Sciatic nerve (tissue), 2 donors: ENCODE data around the gene BDKRB2. TPM values are rescaled to one million over a fixed set of nuclear protein-coding genes. Genes with fewer than 3 reads are reported as not detected.

Source experiments
- ATAC-seq: fragments of 200-7000 bp; cut with Tn5 transposase; one replicate; pipeline ENCODE4 v1.9.1; 2020; ENCODE audit warnings: mild to moderate bottlenecking, moderate library complexity
- DNase-seq: peaks from one replicate; pipeline ENCODE4 v3.0.0-alpha.2; 2020; ENCODE audit warnings: low spot score
- intact Hi-C: fragments of 100-400 bp; cut with DNase I; formaldehyde crosslinking; loops from one replicate; pipeline ENCODE4 v1.14.2; 2022
- total RNA-seq: library from RNA; stranded (reverse); fragmentation: NEBNext Ultra II Directional; extraction: Animal tissue kit (Norgen Biotek cat#: 25700); gene quantifications from one replicate; pipeline ENCODE4 v1.2.1, GENCODE V29; 2021
- donor health status: DM: no; HTN: no; CAD: no.
- donor health status: DM: no; HTN: no; CAD: no.

The BDKRB2 gene
- total RNA-seq, 1 donor from 2014 or later: 50.4 TPM

DNA sequence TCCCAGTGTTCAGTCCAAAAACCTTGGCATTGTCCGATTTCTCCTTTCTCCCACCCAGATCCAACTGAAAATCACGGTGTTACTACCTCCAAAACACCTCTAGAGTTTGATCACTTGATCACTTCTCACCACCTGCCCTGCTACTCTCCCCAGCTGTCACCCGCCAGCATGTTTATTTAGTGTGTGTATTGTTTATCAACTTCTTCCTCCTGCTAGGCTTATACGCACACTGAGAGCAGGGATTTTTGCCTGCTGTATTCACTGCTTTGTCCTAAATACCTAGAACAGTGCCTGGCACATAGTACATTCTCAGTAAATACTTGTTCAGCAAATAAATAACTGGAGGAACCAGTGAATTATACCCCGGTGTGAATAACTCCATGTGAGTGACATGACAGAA is 56.4 kb downstream of the BDKRB2 start:
- intact Hi-C loops: no loop called here
- ATAC-seq (no peak), DNase-seq (no peak)

DNA sequence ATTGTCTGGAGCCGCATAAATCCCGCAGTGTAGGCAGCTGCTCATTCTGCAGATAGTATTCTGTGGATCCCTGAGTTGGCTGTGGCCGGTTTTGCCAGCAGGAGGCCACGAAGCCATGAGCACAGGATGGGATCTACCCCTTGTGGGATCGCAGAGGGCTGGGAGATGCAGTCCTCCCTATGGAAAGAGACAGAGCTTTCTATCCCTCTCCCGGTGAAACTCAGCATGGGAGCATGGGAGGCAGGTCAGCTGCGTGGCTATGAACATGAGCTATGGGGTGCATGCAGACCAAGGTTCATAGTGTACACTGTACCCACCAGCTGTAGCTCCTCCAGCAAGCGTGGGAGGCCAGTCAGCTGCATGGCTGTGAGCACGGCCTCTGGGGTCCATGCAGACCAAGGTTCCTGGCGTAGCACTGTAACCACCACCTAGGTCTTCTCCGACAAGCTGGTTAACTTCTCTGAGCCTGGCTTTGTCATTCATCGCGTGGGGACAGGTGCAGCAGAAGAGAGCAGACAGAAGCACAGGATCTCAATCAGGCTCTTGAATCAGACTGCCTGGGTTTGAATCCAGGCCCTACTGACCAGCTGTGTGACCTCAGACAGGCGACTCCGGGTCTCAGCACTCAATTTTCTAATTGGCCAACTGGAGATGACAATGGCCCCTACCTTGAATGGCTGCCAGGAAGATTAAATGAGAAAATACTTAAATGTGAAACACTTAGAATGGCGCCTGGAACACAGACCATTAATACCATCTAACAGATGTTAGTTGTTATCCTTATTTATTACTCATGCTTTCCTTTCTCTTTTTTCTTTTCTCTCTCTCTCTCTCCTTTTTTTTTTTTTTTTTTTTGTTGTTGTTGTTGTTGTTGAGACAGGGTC is 57.4 kb downstream of the BDKRB2 start:
- DNase-seq: no peak
- no peak for ATAC-seq
- intact Hi-C loops: no loop called here

DNA sequence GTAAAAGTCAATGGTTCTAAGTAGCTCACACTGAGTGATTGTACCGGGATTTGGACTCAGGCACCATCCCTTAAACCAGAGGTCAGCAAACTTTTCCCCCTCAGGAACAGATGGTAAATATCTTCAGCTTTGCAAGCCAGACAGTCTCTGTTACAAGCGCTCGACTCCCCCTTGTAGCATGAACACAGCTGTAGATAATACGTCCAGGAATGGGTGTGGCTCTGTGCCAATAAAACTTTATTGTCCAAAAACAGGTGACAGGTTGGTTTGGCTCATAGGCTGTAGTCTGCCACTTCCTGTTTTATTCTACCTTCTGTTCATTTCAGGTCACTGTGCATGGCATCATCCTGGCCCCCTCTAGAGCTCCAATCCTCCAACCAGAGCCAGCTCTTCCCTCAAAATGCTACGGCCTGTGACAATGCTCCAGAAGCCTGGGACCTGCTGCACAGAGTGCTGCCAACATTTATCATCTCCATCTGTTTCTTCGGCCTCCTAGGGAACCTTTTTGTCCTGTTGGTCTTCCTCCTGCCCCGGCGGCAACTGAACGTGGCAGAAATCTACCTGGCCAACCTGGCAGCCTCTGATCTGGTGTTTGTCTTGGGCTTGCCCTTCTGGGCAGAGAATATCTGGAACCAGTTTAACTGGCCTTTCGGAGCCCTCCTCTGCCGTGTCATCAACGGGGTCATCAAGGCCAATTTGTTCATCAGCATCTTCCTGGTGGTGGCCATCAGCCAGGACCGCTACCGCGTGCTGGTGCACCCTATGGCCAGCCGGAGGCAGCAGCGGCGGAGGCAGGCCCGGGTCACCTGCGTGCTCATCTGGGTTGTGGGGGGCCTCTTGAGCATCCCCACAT is 58.9 kb downstream of the BDKRB2 start:
- intact Hi-C loops: no loop called here
- ATAC-seq: no peak
- no peak for DNase-seq

DNA sequence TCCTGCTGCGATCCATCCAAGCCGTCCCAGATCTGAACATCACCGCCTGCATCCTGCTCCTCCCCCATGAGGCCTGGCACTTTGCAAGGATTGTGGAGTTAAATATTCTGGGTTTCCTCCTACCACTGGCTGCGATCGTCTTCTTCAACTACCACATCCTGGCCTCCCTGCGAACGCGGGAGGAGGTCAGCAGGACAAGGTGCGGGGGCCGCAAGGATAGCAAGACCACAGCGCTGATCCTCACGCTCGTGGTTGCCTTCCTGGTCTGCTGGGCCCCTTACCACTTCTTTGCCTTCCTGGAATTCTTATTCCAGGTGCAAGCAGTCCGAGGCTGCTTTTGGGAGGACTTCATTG is 59.5 kb downstream of the BDKRB2 start:
- ATAC-seq (no peak), DNase-seq (no peak)
- intact Hi-C loops: no loop called here

DNA sequence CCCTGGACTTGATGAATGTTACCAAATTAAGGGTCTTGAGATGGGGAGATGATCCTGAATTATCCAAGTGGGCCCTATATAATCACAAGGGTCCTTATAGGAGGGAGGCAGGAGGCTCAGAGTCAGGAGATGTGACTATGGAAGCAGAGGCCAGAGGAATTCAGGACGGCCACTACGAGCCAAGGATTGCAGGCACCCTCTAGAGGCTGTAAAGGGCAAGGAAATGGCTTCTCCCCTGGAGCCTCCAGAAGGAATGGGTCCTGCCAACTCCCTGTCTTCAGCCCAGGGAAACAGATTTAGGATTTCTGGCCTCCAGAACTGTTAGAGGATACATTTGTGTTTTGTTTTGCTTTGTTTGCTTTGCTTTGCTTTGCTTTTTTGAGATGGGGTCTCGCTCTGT is 60.2 kb downstream of the BDKRB2 start:
- DNase-seq: no peak
- ATAC-seq: no peak

DNA sequence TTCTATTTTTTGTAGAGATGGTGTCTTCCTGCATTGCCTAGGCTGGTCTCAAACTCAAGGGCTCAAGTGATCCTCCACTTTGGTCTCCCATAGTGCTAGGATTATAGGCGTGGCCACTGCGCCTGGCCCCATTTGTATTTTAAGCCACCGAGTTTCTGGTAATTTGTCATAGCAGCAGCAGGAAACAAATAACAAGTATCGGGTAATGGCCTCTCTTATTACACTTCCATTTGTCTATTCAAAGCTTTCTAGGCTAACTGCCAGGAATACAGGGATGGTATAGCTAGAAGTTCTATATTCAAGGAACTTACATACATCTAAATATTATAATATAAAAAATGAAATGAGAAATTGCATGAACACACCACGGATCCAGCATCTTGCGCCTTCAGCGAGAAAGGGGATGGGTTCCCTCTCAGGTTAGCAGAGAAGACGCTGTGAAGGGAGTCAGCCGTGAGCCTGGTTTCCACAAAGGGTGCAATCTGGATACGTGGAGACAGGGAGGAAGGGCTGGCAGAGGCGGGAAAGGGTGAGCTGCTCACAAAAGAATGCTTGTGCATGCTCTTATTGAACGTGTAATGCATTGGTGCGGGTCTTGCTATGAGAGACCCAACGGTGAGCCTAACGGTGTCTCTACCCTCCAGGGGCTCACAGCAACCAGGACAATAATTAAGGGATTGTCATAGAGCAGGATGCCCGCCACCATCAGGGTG is 60.9 kb downstream of the BDKRB2 start:
- no peak for DNase-seq
- intact Hi-C loops: no loop called here
- ATAC-seq: no peak

More for the DNA sequence above, 60.2 kb downstream of the BDKRB2 start:
- intact Hi-C loops: no loop called here

DNA sequence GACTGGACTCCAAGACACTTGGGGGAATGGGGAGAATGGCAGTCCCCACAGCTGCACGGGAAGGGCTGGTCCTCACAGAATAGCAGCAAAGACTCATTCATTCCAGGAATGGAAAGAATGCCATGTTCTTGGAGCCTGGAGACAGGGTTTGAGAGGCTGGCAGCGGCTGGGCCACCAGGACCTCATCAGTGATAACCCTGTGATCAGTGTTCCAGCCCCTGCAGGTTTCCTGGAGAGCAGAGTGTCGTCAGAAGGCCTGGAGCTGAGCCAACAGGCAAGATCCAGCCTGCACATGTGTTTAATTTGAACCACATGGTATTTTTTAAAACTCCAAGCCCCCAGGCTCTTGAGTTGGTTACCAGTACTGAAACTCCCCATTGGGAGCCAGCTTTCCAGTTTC is 62.7 kb downstream of the BDKRB2 start:
- ATAC-seq (peak; percentile 19), DNase-seq (no peak)
- intact Hi-C loops: no loop called here

DNA sequence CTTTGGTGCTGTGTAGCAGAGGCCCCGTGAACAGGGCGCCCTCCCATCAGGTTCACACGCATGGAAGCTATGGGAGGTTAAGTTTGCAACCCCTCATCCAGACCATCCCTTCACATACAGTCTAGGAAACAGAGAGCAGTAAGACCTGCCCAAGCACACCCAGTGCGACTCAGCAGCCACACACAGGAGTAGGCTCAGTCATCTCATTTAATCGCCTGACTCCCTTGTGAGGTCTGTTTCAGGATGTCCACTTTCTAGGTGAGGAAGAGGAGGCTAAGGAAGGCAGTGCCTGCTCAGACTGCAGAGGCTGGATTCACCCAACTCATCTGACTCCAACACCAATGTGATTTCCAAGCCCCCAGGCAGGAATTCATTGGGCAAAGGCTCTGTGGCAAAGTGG is 63.3 kb downstream of the BDKRB2 start:
- intact Hi-C loops: no loop called here
- ATAC-seq: no peak
- no peak for DNase-seq

DNA sequence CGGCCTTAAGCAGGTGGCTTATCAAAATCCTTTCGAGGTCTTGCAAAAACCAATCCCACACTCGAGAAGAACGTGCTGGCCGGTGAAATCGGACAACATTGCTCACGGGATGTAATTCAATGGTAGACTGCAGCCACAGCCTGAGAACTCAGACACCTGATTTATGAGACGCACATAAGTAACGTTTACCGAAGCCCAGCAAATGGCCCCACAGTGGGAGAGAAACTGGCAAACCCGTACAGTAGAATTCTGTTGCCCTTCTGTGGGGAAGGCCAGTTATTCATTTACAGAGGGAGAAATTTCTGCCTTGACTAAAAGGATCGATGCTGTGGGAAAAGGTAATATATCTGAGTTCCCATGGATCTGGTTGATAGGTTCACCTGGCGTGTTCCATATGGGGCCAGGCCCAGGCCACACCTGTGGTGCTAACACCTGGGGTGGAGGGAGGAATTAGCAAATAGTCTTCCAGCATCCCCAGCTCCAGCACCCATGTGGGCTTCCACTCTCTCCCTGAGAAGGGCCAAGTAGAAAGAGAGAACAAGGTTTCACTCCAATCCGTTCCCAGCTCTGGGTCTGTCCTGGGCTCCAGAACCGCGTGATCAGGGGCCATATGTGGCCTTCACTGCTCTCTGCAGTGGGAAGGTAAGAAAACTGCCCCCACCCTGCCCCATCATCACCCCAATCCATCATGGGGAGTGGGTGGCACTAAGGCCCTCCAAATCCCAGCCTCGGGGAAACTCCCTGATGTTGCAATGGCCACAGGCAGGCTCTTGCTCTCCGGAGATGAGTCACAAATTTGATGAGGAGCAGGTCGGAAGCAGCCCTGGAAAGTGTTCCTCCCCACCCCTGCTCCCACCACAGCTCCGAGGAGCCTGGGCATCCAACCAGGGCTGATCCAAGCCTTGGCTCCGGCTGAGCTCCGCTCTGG is 64.1 kb downstream of the BDKRB2 start:
- intact Hi-C loops: no loop called here
- DNase-seq: peak; percentile 67
- peak; percentile 87 for ATAC-seq

DNA sequence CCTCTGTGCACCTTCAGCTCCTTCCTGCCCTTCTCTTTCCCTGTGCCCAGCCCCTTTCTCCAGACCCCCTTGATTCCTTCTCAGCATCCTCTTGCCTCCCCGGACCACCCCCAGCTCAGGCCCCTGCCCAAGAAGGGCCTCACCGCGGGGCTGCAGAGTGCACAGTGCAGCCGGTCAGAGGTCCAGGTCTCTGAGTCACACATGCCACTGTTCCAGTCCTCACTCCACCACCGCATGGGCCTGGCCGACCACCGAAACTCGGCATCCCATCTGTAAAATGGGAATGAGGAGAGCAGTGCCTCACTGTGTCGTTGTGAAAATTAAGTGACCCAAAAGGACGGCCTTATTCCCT is 64.7 kb downstream of the BDKRB2 start:
- intact Hi-C loops: no loop called here
- peak; percentile 47 for ATAC-seq

DNA sequence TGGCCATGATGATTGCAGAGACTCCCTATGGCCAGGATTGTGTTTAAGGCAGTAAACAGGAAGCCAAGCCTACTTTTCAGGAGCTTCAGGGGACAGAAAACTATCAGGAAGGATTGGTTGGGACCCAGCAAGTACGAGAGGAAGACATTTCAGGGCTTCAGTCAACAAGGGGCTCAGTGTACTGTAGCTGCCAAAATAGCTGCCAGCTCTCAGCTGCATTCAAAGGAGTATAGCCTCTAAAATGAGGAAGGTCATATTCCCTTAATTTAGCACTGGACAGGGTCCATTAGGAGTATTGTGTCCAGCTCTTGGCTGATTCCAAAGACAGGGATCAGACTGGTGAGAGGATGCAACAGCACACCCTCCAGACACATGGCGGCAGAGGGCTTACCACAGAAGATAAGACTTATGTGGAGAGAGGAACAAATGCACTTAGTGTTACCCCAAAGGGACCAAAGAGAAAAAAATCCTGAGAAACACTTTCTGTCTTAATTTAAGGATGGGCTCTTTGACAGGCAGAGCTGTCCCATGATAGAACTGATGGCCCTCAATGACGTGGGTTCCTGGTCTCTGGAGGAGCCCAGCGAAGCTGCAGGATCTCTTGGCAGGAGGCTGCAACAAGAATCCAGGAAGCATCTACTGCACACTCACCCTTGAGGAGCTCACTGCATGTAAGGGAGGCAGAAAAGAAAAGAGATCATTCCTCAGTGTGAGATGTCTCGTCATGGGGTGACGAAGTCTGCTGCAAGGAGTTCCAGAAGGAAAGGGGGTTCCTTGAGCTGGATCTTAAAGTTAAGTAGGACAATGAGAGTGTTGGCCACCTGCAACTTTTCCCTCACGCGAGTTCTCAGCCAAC is 66.2 kb downstream of the BDKRB2 start:
- DNase-seq (no peak), ATAC-seq (no peak)
- intact Hi-C loops: loop anchor here (10.0 kb wide), 2 partner anchors 266 to 706 kb away; no protein-coding TSS in a partner anchor

More for the DNA sequence above, 64.7 kb downstream of the BDKRB2 start:
- no peak for DNase-seq

DNA sequence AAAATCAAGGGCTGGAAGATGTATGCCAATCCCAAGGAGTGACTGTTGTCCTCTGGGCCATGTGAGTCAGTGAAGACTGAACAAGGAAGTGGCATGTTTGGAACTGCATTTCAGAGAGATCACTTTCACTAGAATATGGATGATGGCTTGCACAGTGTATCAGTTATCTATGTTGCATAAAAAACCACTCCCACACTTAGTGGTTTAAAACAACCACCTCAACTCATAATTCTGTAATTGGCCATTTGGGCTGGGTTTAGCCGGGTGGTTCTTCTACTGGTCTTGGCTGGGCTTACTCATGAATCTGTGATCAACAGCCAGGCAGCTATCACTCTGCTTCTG is 66.8 kb downstream of the BDKRB2 start:
- DNase-seq: no peak
- intact Hi-C loops: loop anchor here (10.0 kb wide), 2 partner anchors 267 to 707 kb away; no protein-coding TSS in a partner anchor
- ATAC-seq: no peak

DNA sequence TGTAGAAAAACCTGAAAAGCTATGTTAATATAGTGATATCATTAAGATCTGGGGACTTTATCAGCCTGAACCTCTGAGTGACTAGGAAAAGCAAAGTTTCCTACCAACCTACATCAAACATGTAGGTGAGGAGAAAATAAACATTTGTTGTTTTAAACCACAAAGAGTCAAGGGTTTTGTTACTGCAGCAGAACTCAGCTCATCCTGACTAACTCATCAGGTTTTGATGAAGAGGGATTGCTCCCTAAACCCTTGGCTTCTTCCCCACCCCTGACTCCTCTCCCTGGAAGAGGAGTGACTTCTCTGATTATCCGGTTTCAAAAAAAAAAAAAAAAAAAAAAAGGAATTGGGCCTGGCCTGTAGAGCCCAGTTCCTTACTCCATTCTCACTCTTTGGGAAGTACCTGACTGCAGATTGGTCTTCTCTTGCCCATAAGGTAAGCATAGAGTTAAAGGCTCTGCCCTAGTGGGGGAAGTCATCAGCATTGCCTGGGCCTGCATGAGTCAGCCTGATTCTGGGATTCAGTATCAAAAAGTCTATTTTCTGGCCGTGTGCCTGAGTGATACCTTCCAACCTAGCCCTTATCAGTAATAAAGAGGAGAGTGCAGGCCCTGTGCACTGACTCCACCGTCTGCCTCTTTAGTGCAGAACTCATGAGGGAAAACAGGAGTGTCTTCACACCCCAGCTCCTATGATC is 68.3 kb downstream of the BDKRB2 start:
- intact Hi-C loops: loop anchor here (10.0 kb wide), 2 partner anchors 268 to 708 kb away; no protein-coding TSS in a partner anchor
- ATAC-seq: no peak
- DNase-seq: no peak

DNA sequence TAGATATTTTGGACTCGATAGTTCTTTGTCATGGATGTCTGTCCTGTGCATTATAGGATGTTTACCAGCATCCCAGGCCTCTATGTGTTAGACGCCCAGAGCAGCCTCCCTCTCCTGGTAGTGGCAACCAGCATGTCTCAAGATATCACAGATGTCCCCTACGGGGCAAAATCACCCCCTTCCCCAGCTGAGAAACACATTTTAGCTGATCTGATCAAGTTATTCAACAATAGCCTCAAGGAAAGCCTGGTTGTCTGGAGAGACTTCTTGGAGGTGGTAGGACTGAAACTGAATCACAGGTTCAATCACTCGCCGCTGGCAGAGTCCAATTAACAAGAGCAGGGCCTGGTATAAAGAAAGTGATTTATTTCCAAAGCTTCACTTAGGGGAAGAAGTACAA is 69.0 kb downstream of the BDKRB2 start:
- ATAC-seq (no peak), DNase-seq (no peak)
- intact Hi-C loops: loop anchor here (10.0 kb wide), 2 partner anchors 269 to 709 kb away; no protein-coding TSS in a partner anchor

DNA sequence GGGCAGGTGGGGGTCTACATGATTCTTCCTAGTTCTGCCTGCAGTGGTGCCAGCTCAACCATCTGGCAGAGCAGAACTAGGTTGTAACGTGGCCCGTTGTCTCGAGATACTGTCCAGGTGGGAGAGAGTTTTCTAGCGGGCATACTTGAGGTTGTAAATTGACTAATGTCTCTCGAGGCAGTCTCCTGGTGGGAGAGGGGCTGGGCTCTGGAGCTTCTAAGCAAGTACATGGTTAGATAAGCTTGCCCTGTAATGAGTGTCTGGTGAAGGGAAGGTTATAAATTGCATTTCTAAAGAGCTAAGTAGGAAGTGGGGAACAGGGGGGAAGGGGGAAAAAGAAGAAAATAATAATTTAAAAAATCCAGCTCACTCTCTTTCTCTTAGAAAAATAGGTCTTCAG is 69.5 kb downstream of the BDKRB2 start:
- intact Hi-C loops: loop anchor here (10.0 kb wide), 2 partner anchors 269 to 709 kb away; no protein-coding TSS in a partner anchor
- no peak for DNase-seq
- ATAC-seq: no peak

DNA sequence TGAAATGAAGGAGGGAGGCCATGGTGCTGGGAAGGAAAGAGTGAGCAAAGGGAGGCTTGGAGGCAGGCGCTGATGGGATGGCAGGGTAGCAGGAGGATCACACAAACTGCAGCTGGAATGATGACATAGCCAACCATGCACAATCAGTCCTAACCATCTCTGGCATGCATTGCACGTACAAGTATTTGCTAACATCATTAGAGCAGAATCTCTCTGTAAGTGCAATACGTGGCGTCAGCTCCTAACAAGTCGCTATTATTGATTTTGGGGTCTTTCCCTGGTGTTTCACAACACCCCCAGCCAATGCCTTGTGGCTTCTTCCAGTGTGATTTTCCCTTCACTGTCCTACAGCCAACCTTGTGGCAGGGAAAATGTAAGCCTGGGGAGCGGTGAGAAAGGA is 69.9 kb downstream of the BDKRB2 start:
- ATAC-seq (peak; percentile 84), DNase-seq (no peak)
- intact Hi-C loops: loop anchor here (10.0 kb wide), 2 partner anchors 270 to 710 kb away; no protein-coding TSS in a partner anchor
